Measurements from ENCODE around the gene PROM2.

DNA sequence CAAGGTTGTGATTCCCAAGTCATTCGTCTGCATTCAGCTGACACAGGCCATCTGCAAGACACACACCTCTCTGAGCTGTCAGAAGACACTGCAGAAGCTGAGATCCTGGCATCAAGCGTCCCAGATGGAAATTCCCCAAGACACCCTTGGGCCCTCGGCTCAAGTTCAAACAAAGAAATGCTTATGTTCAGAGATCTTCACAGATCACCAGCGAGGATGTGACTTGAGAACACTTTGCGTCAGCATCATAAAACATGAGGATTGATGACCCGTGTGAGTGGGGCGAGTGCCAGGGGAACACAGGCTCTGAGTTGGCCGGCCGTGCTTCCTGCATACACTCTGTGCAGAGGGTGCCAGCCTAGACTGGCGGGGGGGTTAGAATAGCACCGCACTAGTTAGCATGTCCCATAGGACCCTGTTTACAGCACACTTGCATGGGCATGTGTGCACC, 59.7 kb downstream of the PROM2 start:
- TF ChIP-seq, protein P1, sequence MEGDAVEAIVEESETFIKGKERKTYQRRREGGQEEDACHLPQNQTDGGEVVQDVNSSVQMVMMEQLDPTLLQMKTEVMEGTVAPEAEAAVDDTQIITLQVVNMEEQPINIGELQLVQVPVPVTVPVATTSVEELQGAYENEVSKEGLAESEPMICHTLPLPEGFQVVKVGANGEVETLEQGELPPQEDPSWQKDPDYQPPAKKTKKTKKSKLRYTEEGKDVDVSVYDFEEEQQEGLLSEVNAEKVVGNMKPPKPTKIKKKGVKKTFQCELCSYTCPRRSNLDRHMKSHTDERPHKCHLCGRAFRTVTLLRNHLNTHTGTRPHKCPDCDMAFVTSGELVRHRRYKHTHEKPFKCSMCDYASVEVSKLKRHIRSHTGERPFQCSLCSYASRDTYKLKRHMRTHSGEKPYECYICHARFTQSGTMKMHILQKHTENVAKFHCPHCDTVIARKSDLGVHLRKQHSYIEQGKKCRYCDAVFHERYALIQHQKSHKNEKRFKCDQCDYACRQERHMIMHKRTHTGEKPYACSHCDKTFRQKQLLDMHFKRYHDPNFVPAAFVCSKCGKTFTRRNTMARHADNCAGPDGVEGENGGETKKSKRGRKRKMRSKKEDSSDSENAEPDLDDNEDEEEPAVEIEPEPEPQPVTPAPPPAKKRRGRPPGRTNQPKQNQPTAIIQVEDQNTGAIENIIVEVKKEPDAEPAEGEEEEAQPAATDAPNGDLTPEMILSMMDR (IDR thresholded peaks at IDR 0.05; ENCODE audit: insufficient read depth, low read length, poor library complexity, severe bottlenecking) = no peak
- no peak for TF ChIP-seq EZH2phosphoT487 (conservative IDR thresholded peaks at IDR 0.05; ENCODE audit: low read length)

Data from SU-DHL-6 (cell line).